Cardiac muscle cell (in vitro differentiated cells and primary cell): Measurements from ENCODE around the gene C19orf25. TPM values are rescaled to one million over a fixed set of nuclear protein-coding genes. Genes with fewer than 3 reads are reported as not detected.
"Not testable (repeated sequence)": the region's sequence is repeated elsewhere in the genome, so short reads cannot be mapped to it uniquely, and the experiment has no call there.

Experiments used
- DNase-seq, 2 donors: peaks; one replicate each; pipeline versions ENCODE4 v3.0.0 to v3.0.0-alpha.2; 2010 to 2017; ENCODE audit warnings: low read depth in 1 of 2, low spot score in 1 of 2
- H3K27ac ChIP-seq: fragments of 200-600 bp; sonication (generic); 2 replicates; pipeline ENCODE4 v1.5.1; 2016
- H3K27me3 ChIP-seq: fragments of 200-600 bp; sonication (generic); 2 replicates; pipeline ENCODE4 v1.6.0; 2016; ENCODE audit warnings: control low read depth
- H3K36me3 ChIP-seq: fragments of 200-600 bp; sonication (generic); 2 replicates; pipeline ENCODE4 v1.5.1; 2016; ENCODE audit warnings: control low read depth
- H3K4me1 ChIP-seq: fragments of 200-600 bp; sonication (generic); 2 replicates; pipeline ENCODE4 v1.8.1; 2017; ENCODE audit warnings: low read depth, mild to moderate bottlenecking, mixed run types
- H3K4me3 ChIP-seq: fragments of 200-600 bp; sonication (generic); 2 replicates; pipeline ENCODE4 v1.5.1; 2016; ENCODE audit warnings: mild to moderate bottlenecking
- H3K9me3 ChIP-seq: fragments of 200-600 bp; sonication (generic); 2 replicates; pipeline ENCODE4 v1.5.1; 2017; ENCODE audit warnings: low read depth, mild to moderate bottlenecking, control low read depth
- CTCF ChIP-seq: IDR thresholded peaks from 2 replicates; pipeline ENCODE4 v1.5.1; 2012; ENCODE audit warnings: low read depth, mild to moderate bottlenecking, low read length
- polyA plus RNA-seq: library from polyadenylated mRNA; unstranded; fragments of >200 nt; fragmentation: Nextera tagmentation; extraction: Ambion mirVana; gene quantifications from 2 replicates; pipeline ENCODE4 v1.2.1, GENCODE V29; 2016
- total RNA-seq: library from RNA; depleted of rRNA; stranded (reverse); fragments of >200 nt; gene quantifications from 2 replicates; pipeline ENCODE4 v1.2.3, GENCODE V29; 2016

C19orf25 gene
- total and polyA plus RNA-seq, 2 experiments from 2014 or later: 52.4 to 84.9 TPM

DNA sequence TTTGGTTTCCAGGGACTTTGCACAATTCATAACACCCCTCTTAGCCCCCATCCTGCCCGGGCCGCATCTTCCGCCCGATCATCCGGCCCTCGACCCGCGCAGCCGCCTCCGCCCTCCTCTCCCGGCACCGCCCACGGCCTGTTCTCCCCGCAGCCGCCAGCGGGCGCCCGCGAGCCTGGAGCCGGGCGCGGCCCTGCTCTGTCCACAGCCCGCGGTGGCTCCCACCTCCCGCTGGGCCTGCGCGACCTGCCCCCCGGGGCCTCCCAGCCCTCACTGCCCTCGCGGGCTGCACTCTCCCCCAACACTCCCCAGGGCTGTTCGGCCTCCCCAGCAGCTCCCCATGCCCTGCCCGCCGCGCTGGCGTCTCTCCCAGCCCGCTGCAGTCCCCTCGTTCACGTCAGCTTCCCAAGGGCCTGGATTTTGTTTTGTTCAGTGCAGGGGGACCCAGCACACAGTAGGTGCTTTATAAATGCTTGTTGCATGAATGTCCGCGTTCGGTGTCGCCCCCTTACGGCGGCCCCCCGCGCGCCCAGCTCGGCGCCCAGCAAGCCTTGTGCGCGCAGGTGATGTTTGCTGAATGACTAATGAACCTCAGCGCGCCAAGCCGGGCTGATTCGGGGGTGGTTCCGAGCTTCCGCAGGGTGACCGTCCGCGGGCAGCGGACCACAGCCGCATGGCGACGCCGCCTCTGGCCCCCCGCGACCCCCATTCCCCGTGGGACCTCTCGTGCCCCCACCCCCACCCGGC is 33.7 kb downstream of the C19orf25 start:
- DNase-seq: peak; percentile 60 to 78
- Histone ChIP-seq H3K4me3 (peak overlapping the region; percentile 53), H3K27ac (no peak overlapping the region), H3K4me1 (peaks cover 5% of the 10 kb centered on the region), H3K27me3 (peaks cover 51% of the 10 kb centered on the region), H3K36me3 (peaks cover 13% of the 10 kb centered on the region), H3K9me3 (no peaks in the 10 kb centered on the region)
- peak; percentile 82 for TF ChIP-seq CTCF

DNA sequence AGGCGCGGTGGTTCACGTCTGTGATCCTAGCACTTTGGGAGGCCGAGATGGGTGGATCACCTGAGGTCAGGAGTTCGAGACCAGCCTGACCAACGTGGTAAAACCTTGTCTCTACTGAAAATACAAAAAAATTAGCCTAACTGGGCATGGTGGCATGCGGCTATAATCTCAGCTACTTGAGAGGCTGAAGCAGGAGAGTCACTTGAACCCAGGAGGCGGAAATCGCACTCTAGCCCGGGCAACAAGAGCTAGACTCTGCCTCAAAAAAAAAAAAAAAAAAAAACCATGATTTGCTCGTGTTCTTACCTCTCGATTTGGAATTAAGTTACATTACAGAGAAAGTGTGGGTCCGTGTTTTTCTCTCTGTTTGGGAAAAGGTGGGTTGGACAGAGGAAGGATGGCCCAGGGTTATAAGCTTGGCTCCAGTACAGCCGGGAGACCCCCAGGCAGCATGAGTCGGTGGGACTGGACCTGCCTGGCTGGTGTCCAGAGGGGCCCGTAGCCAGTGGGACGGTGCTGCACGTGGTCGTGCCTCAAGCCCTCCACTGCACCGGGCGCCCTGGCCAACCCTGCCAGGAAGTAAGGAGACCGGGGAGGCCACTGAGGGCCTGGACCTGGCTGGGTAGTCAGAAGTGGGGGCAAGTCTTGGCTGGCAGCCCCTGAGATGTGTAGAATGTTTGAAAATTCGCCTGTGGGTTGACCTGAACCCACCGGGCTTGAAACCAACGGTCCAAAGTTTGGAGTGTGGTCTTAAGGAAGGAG is 37.2 kb downstream of the C19orf25 start:
- H3K27ac ChIP-seq: no peak overlapping the region
- TF ChIP-seq CTCF: no peak
- H3K36me3 ChIP-seq: peaks cover 22% of the 10 kb centered on the region
- H3K4me1 ChIP-seq: peaks cover 9% of the 10 kb centered on the region
- no peak for DNase-seq
- H3K9me3 ChIP-seq: no peaks in the 10 kb centered on the region
- peaks cover 16% of the 10 kb centered on the region for H3K27me3 ChIP-seq
- H3K4me3 ChIP-seq: no peak overlapping the region

- Histone ChIP-seq H3K36me3 (peaks cover 22% of the 10 kb centered on the region), H3K4me3 (no peak overlapping the region), H3K27ac (no peak overlapping the region), H3K27me3 (peaks cover 8% of the 10 kb centered on the region), H3K4me1 (peaks cover 4% of the 10 kb centered on the region), H3K9me3 (no peaks in the 10 kb centered on the region)
- DNase-seq: no peak
- no peak for TF ChIP-seq CTCF
Observed at GRCh38 chr19:1441022-1441426, 38.0 kb downstream of the C19orf25 start.

DNA sequence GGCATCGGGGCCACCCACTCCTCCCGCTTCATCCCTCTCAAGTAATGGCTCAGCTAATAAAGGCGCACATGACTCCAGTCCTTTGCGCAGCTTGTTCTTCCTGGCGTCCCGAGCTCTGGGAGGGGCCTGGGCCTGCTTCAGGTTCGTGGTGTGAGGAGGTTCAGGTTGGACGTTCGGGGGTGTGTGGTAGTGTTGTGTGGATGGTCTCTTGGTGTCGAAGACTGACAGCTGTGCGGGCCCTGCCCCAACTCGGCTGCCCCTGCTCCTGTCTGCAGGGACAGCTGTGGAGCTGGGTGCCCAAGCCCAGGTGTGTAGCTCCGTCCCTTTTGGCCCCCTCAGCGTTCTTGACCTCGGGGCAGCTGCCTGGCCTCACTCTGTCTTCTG is 38.6 kb downstream of the C19orf25 start:
- no peak for TF ChIP-seq CTCF

DNA sequence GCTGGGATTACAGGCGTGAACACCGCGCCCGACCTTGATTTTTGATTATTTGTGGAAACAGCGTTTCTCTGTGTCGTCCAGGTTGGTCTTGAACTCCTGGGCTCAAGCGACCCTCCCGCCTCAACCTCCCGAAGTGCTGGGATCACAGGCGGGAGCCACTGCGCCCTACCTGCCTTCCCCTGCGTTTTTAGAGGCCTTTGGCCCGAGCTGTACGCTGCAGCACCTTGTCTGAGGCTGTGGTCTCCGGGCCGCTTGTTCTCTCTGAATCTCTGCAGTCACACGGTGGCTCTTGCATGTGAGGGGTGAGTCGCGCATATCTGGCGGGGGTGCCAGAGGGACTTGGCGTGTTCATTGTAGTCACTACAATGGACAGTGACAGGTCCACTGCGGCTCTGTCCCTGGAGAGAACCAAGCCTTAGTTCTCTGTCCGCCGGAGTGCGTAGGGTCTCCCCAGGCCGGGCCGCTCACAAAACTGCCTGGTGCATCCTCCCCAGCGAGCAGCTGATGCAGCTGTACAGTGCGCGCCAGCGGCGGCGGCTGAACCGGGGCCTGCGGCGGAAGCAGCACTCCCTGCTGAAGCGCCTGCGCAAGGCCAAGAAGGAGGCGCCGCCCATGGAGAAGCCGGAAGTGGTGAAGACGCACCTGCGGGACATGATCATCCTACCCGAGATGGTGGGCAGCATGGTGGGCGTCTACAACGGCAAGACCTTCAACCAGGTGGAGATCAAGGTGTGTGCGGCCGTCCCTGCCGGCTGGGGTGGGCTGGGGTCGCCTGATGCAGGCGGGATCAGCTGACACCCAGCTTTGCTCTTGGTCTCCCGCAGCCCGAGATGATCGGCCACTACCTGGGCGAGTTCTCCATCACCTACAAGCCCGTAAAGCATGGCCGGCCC is 39.2 kb downstream of the C19orf25 start:
- H3K27ac ChIP-seq, H3K9me3 ChIP-seq, H3K27me3 ChIP-seq, H3K4me1 ChIP-seq, DNase-seq: not testable (repeated sequence)
- peaks cover 22% of the 10 kb centered on the region for H3K36me3 ChIP-seq
- H3K4me3 ChIP-seq: peak overlapping the region; percentile 56

More for the DNA sequence above, 38.6 kb downstream of the C19orf25 start:
- H3K27me3 ChIP-seq: peaks cover 2% of the 10 kb centered on the region
- H3K9me3 ChIP-seq: no peaks in the 10 kb centered on the region
- no peak for DNase-seq
- peaks cover 4% of the 10 kb centered on the region for H3K4me1 ChIP-seq
- no peak overlapping the region for H3K4me3 ChIP-seq
- no peak overlapping the region for H3K27ac ChIP-seq
- peaks cover 22% of the 10 kb centered on the region for H3K36me3 ChIP-seq
